ENCODE results near the gene CDH18. TPM values are rescaled to one million over a fixed set of nuclear protein-coding genes. Genes with fewer than 3 reads are reported as not detected.

The CDH18 gene
- total RNA-seq, 1 donor from 2014 or later: not detected

DNA sequence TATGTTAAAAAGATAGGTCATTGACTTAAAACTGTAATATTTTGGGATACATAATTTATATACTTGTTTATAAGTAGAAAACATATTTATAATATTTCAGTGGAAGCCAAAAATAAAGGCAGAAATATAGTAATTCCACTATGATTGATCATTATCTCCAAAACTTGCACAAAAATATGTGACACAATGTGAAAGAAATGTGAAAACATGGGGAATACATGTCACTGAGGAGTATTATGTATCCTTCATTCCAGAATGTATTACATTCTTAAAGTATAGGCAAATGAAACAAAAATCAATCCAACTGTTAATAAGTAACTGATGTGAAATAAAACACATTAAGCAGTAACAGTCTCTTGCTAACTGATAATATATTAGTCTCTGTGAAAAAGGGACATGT is 236.7 kb downstream of the CDH18 start:
- TF ChIP-seq, protein P1, sequence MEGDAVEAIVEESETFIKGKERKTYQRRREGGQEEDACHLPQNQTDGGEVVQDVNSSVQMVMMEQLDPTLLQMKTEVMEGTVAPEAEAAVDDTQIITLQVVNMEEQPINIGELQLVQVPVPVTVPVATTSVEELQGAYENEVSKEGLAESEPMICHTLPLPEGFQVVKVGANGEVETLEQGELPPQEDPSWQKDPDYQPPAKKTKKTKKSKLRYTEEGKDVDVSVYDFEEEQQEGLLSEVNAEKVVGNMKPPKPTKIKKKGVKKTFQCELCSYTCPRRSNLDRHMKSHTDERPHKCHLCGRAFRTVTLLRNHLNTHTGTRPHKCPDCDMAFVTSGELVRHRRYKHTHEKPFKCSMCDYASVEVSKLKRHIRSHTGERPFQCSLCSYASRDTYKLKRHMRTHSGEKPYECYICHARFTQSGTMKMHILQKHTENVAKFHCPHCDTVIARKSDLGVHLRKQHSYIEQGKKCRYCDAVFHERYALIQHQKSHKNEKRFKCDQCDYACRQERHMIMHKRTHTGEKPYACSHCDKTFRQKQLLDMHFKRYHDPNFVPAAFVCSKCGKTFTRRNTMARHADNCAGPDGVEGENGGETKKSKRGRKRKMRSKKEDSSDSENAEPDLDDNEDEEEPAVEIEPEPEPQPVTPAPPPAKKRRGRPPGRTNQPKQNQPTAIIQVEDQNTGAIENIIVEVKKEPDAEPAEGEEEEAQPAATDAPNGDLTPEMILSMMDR (IDR thresholded peaks at IDR 0.05): no peak
- DNase-seq (no peak), ATAC-seq (ENCODE audit: low read depth) (no peak)
- H3K4me3 Mint-ChIP-seq: no peak overlapping the region
- ChIA-PET CTCF (no interaction called here), POLR2A (no interaction called here)
- no peak overlapping the region for H3K27ac Mint-ChIP-seq
- intact Hi-C loops (cut with micrococcal nuclease): no loop called here
- H3K27me3 Mint-ChIP-seq: no peaks in the 10 kb centered on the region
- H3K36me3 Mint-ChIP-seq (ENCODE audit: low read depth): no peaks in the 10 kb centered on the region
- no peaks in the 10 kb centered on the region for H3K9me3 Mint-ChIP-seq
- no peaks in the 10 kb centered on the region for H3K4me1 Mint-ChIP-seq

GRCh38 chr5:19745247-19745646 is 242.8 kb downstream of the CDH18 start:
- CTCF ChIA-PET: no interaction called here
- Mint-ChIP-seq H3K27ac (no peak overlapping the region), H3K27me3 (no peaks in the 10 kb centered on the region), H3K36me3 (ENCODE audit: low read depth) (no peaks in the 10 kb centered on the region), H3K4me1 (no peaks in the 10 kb centered on the region), H3K4me3 (no peak overlapping the region), H3K9me3 (no peaks in the 10 kb centered on the region)
- no peak for DNase-seq
- intact Hi-C loops (cut with micrococcal nuclease): no loop called here
- POLR2A ChIA-PET: no interaction called here
- TF ChIP-seq, protein P1 (IDR thresholded peaks at IDR 0.05): no peak
- no peak for ATAC-seq (ENCODE audit: low read depth)

DNA sequence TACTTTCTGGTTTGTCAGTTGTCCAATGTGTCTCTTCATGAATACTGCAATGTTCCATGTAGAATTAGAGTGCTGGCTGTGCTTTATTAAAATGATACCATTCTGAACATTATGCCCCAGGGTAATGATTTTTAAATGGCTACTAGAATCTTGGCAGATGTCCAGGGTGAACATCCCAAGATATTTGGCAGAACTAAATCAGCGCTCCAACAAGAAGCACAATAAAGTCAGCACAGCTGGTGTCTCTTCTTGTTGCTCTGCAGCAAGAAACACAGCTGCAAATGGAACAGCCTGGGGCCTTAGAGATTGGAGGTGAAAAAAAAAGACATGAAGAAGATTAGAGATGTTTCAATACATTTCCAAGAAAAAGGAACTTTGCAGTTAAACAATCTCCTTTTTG is 248.3 kb downstream of the CDH18 start:
- POLR2A ChIA-PET: no interaction called here
- no peaks in the 10 kb centered on the region for H3K27me3 Mint-ChIP-seq
- H3K4me3 Mint-ChIP-seq: no peak overlapping the region

DNA sequence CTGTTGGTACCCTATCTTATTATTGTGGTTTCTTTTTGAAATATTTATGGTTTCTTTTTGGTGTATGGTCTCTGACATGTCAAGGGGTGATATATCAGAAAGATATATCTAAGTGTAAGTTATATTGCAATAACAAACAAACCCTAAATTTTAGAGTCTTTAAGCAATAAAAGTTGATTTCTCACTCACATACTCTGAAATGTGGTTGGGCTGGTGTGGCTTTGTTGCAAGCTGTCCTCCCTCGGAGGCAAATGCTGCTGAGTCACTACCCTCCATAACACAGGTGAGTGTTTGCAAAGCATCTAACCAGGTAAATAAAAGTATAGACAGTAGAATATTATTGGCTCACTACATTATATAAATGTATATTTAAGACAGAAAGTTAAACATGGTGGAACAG is 253.2 kb downstream of the CDH18 start:
- Mint-ChIP-seq H3K4me1 (no peaks in the 10 kb centered on the region), H3K36me3 (ENCODE audit: low read depth) (no peaks in the 10 kb centered on the region), H3K9me3 (peaks cover 8% of the 10 kb centered on the region), H3K27ac (no peak overlapping the region), H3K27me3 (no peaks in the 10 kb centered on the region), H3K4me3 (no peak overlapping the region)
- no peak for DNase-seq
- POLR2A ChIA-PET: no interaction called here
- ATAC-seq (ENCODE audit: low read depth): no peak
- CTCF ChIA-PET: no interaction called here
- intact Hi-C loops (cut with micrococcal nuclease): no loop called here
- TF ChIP-seq, protein P1 (IDR thresholded peaks at IDR 0.05): no peak

More for the DNA sequence above, 248.3 kb downstream of the CDH18 start:
- no peaks in the 10 kb centered on the region for H3K9me3 Mint-ChIP-seq
- no peak for DNase-seq
- intact Hi-C loops (cut with micrococcal nuclease): no loop called here
- TF ChIP-seq, protein P1 (IDR thresholded peaks at IDR 0.05): no peak
- H3K36me3 Mint-ChIP-seq (ENCODE audit: low read depth): no peaks in the 10 kb centered on the region
- H3K4me1 Mint-ChIP-seq: no peaks in the 10 kb centered on the region
- H3K27ac Mint-ChIP-seq: no peak overlapping the region
- ATAC-seq (ENCODE audit: low read depth): no peak
- CTCF ChIA-PET: no interaction called here

DNA sequence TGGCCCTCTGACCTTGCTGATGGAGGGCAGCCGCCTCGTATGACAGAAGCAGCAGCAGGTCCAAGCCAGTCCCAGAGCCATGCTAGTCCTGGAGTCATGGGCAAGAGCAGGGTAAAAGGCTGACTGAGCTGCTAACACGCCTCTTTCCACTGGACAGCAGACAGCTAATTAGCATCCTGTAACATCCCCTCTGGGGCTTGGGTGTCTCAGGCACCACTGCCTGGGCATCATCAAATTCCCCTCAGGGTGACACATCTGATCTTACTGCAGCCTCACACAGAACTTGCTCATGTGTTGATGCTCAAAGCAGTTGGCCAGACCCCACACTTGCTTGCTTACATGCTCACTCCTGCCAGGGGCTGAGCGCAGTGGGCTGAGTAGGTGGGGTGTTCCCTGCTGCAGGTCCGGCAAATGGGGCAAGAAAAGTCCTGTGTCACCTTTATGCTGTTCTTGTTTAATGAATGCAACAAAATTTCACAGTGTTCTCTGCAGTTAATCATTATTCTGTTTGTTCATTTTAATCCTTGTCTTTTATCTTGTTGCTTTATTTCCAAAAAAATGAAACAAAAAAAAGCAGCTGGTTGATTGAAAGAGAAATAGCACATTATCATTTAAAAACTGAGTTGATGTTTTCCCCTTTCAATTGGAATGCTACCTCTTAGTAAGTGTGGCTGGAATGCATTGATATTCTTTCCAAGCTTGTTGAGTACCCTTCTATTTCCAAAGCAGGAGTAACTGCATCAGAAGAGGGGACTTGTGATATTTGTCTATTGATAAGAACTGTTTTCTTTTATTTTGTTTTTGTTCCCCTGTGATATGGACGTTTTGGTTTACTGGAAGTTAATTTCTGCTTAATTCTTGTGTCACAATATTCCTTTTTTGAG is 254.1 kb downstream of the CDH18 start:
- no peak for DNase-seq
- no peak overlapping the region for H3K27ac Mint-ChIP-seq
- no peaks in the 10 kb centered on the region for H3K36me3 Mint-ChIP-seq (ENCODE audit: low read depth)
- ChIA-PET CTCF (no interaction called here), POLR2A (no interaction called here)
- ATAC-seq (ENCODE audit: low read depth): no peak
- TF ChIP-seq, protein P1 (IDR thresholded peaks at IDR 0.05): no peak
- H3K4me1 Mint-ChIP-seq: no peaks in the 10 kb centered on the region
- no peaks in the 10 kb centered on the region for H3K27me3 Mint-ChIP-seq
- peaks cover 8% of the 10 kb centered on the region for H3K9me3 Mint-ChIP-seq
- intact Hi-C loops (cut with micrococcal nuclease): no loop called here
- no peak overlapping the region for H3K4me3 Mint-ChIP-seq

Measured in activated B cell treated with CpG ODN at 0.5 μM for 24 hours (primary cell).